GM18511 (cell line): ENCODE measurements around the gene TM9SF3.

Experiments used
- ATAC-seq: cut with Tn5 transposase; IDR thresholded peaks from one replicate; pipeline ENCODE4 v1.9.1; 2021; ENCODE audit warnings: mild to moderate bottlenecking, moderate library complexity; ENCODE audit not compliant: unreplicated experiment

TM9SF3 gene

GRCh38 chr10:96482815-96483588, 103.8 kb downstream of the TM9SF3 start:
- no peak for ATAC-seq

- ATAC-seq = no peak
Observed at GRCh38 chr10:96478355-96478754, 108.5 kb downstream of the TM9SF3 start.

GRCh38 chr10:96473866-96474265, 112.9 kb downstream of the TM9SF3 start:
- ATAC-seq = no peak

GRCh38 chr10:96470116-96470743, 116.6 kb downstream of the TM9SF3 start:
- no peak for ATAC-seq

- ATAC-seq = no peak
Observed at GRCh38 chr10:96468845-96469244, 118.0 kb downstream of the TM9SF3 start.
